Glutamatergic neuron (in vitro differentiated cells): ENCODE data around the gene ATP2C2. TPM values are rescaled to one million over a fixed set of nuclear protein-coding genes. Genes with fewer than 3 reads are reported as not detected.
"Not testable (repeated sequence)": the region's sequence is repeated elsewhere in the genome, so short reads cannot be mapped to it uniquely, and the experiment has no call there.

ENCODE experiments used
- DNase-seq: peaks from one replicate; pipeline ENCODE4 v3.0.0; 2022
- H3K27ac Mint-ChIP-seq: one replicate; pipeline ENCODE4 v1.8.0; 2020; ENCODE audit warnings: mild to moderate bottlenecking, mixed read lengths, inconsistent platforms; ENCODE audit not compliant: unreplicated experiment
- H3K27me3 Mint-ChIP-seq: one replicate; pipeline ENCODE4 v1.8.0; 2020; ENCODE audit warnings: mild to moderate bottlenecking, moderate library complexity, mixed read lengths, inconsistent platforms; ENCODE audit not compliant: unreplicated experiment
- H3K36me3 Mint-ChIP-seq: one replicate; pipeline ENCODE4 v1.8.0; 2020; ENCODE audit warnings: mild to moderate bottlenecking, mixed read lengths, inconsistent platforms; ENCODE audit not compliant: unreplicated experiment
- H3K4me1 Mint-ChIP-seq: one replicate; pipeline ENCODE4 v1.8.0; 2020; ENCODE audit warnings: mild to moderate bottlenecking, low read depth, mixed read lengths, inconsistent platforms; ENCODE audit not compliant: unreplicated experiment
- H3K4me3 Mint-ChIP-seq: one replicate; pipeline ENCODE4 v1.8.0; 2020; ENCODE audit warnings: mild to moderate bottlenecking, mixed read lengths, inconsistent platforms; ENCODE audit not compliant: unreplicated experiment
- H3K9me3 Mint-ChIP-seq: one replicate; pipeline ENCODE4 v1.8.0; 2020; ENCODE audit warnings: mild to moderate bottlenecking, moderate library complexity, mixed read lengths, inconsistent platforms; ENCODE audit not compliant: unreplicated experiment
- CTCF ChIP-seq: fragments of 200-600 bp; sonication (generic); IDR thresholded peaks from one replicate; pipeline ENCODE4 v1.5.0; 2021; ENCODE audit not compliant: partially characterized antibody, unreplicated experiment
- total RNA-seq: library from RNA; stranded (reverse); fragmentation: NEBNext Ultra II Directional; extraction: Animal tissue kit (Norgen Biotek cat#: 25700); gene quantifications from one replicate; pipeline ENCODE4 v1.2.1, GENCODE V29; 2021; ENCODE audit not compliant: unreplicated experiment

The ATP2C2 gene
- total RNA-seq, 1 donor from 2014 or later = not detected

GRCh38 chr16:84449156-84450140 lies 81.1 kb downstream of the ATP2C2 start:
- no peak for DNase-seq
- no peaks in the 10 kb centered on the region for H3K9me3 Mint-ChIP-seq
- TF ChIP-seq CTCF = no peak
- peaks cover 4% of the 10 kb centered on the region for H3K36me3 Mint-ChIP-seq
- peaks cover 3% of the 10 kb centered on the region for H3K27me3 Mint-ChIP-seq
- H3K4me3 Mint-ChIP-seq = no peak overlapping the region
- H3K27ac Mint-ChIP-seq = no peak overlapping the region
- no peaks in the 10 kb centered on the region for H3K4me1 Mint-ChIP-seq

GRCh38 chr16:84450176-84450865 lies 82.0 kb downstream of the ATP2C2 start:
- H3K9me3 Mint-ChIP-seq = peaks cover 2% of the 10 kb centered on the region
- no peak for DNase-seq
- H3K4me1 Mint-ChIP-seq = no peaks in the 10 kb centered on the region
- H3K27me3 Mint-ChIP-seq = peaks cover 3% of the 10 kb centered on the region
- peaks cover 4% of the 10 kb centered on the region for H3K36me3 Mint-ChIP-seq
- H3K4me3 Mint-ChIP-seq = no peak overlapping the region
- H3K27ac Mint-ChIP-seq = no peak overlapping the region
- TF ChIP-seq CTCF = no peak

- not testable (repeated sequence) for DNase-seq, H3K27ac Mint-ChIP-seq, H3K36me3 Mint-ChIP-seq, H3K4me3 Mint-ChIP-seq, H3K4me1 Mint-ChIP-seq, H3K27me3 Mint-ChIP-seq, H3K9me3 Mint-ChIP-seq
Observed at GRCh38 chr16:84451010-84451676, 82.8 kb downstream of the ATP2C2 start.

- Mint-ChIP-seq H3K4me1 (no peaks in the 10 kb centered on the region), H3K27me3 (peaks cover 3% of the 10 kb centered on the region), H3K36me3 (peaks cover 4% of the 10 kb centered on the region), H3K27ac (no peak overlapping the region), H3K4me3 (no peak overlapping the region), H3K9me3 (peaks cover 2% of the 10 kb centered on the region)
- no peak for TF ChIP-seq CTCF
- DNase-seq = no peak
Observed at GRCh38 chr16:84451781-84452180, 83.4 kb downstream of the ATP2C2 start.

- Mint-ChIP-seq H3K4me3 (no peak overlapping the region), H3K4me1 (no peaks in the 10 kb centered on the region), H3K27ac (no peak overlapping the region), H3K36me3 (peaks cover 4% of the 10 kb centered on the region), H3K9me3 (peaks cover 2% of the 10 kb centered on the region), H3K27me3 (peaks cover 3% of the 10 kb centered on the region)
- DNase-seq = no peak
- TF ChIP-seq CTCF = no peak
Observed at GRCh38 chr16:84453061-84453752, 84.9 kb downstream of the ATP2C2 start.
